Sigmoid colon (tissue), 7 donors: ENCODE data around the gene SPOCK1. TPM values are rescaled to one million over a fixed set of nuclear protein-coding genes. Genes with fewer than 3 reads are reported as not detected.
A peak's percentile ranks its signal among the peaks of the same experiment; 100 is the strongest.
"Not testable (repeated sequence)": the region's sequence is repeated elsewhere in the genome, so short reads cannot be mapped to it uniquely, and the experiment has no call there.

Source experiments
- DNase-seq: peaks from one replicate; pipeline ENCODE4 v3.0.0-alpha.2; 2019
- H3K27ac ChIP-seq, 4 donors: fragments of 200-600 bp; sonication (generic); one replicate each; pipeline ENCODE4 v1.5.1; 2016 to 2019; ENCODE audit warnings: mild to moderate bottlenecking in 1 of 4
- H3K27me3 ChIP-seq, 3 donors: fragments of 200-600 bp; sonication (generic); one replicate each; pipeline ENCODE4 v1.5.1; 2019; ENCODE audit warnings: mild to moderate bottlenecking in 1 of 3
- H3K36me3 ChIP-seq, 4 donors: fragments of 200-600 bp; sonication (generic); one replicate each; pipeline ENCODE4 v1.5.1; 2016 to 2019
- H3K4me1 ChIP-seq, 4 donors: fragments of 200-600 bp; sonication (generic); one replicate each; pipeline ENCODE4 v1.5.1; 2017 to 2019
- H3K4me3 ChIP-seq, 4 donors: fragments of 200-600 bp; sonication (generic); one replicate each; pipeline ENCODE4 v1.5.1; 2017 to 2019; ENCODE audit warnings: mild to moderate bottlenecking in 2 of 4, moderate library complexity in 1 of 4
- H3K9me3 ChIP-seq, 4 donors: fragments of 200-600 bp in 3 of 4; sonication (generic) in 3 of 4; one replicate each; pipeline versions ENCODE4 v1.5.1 to v1.6.1; 2013 to 2019
- CTCF ChIP-seq, 4 experiments: fragments of 450-650 bp in 3 of 4; fragments of 200-600 bp in 1 of 4; IDR thresholded peaks; one replicate each; pipeline ENCODE4 v1.5.1; 2016 to 2019; ENCODE audit warnings: antibody characterized with exemption in 4 of 4, mild to moderate bottlenecking in 3 of 4, moderate library complexity in 2 of 4
- EP300 ChIP-seq, 4 donors: sonication (generic); formaldehyde crosslinking; IDR thresholded peaks; one replicate each; pipeline ENCODE4 v1.6.1; 2017; ENCODE audit warnings: antibody characterized with exemption in 4 of 4
- POLR2A ChIP-seq, 2 donors: fragments of 450-650 bp; IDR thresholded peaks; one replicate each; pipeline ENCODE4 v1.6.1; 2016; ENCODE audit warnings: antibody characterized with exemption in 2 of 2, mild to moderate bottlenecking in 2 of 2, moderate library complexity in 2 of 2
- POLR2AphosphoS5 ChIP-seq, 4 donors: sonication (generic); formaldehyde crosslinking; IDR thresholded peaks; one replicate each; pipeline ENCODE4 v1.6.1; 2017; ENCODE audit warnings: antibody characterized with exemption in 4 of 4
- WGBS, 2 donors: extraction: QIAGEN DNeasy Blood & Tissue Kit; methylation state at CpG; one replicate each; pipeline ENCODE4 v1.1.7; 2013; 5-methylcytosine and 5-hydroxymethylcytosine counted together
- intact Hi-C: fragments of 100-400 bp; cut with DNase I; formaldehyde crosslinking; loops from one replicate; pipeline ENCODE4 v1.15.1; 2023
- polyA plus RNA-seq, 3 donors: library from polyadenylated mRNA; stranded (reverse); fragments of 200-250 nt; gene quantifications; one replicate each; pipeline ENCODE4 v1.2.3, GENCODE V29; 2013
- total RNA-seq, 4 donors: library from RNA; depleted of rRNA; stranded (reverse); fragments of >200 nt; gene quantifications; one replicate each; pipeline ENCODE4 v1.1.0, GENCODE V29; 2016
- donor health status: healthy with polysubstance abuse.
- donor health status: Bipolar disorder and iron deficiency.
- donor health status: healthy.

The SPOCK1 gene
- total RNA-seq: 100 to 1,000 TPM in 1 of 4 donors, 10 to 100 TPM in 3; 33.4 to 104 (median 72.4) TPM
- 1 to 10 TPM; 2.4 to 3.8 (median 2.8) TPM for polyA plus RNA-seq

- 1 to 3% methylated on average over 78 of the region's 78 CpGs for WGBS, 2 donors
- TF ChIP-seq POLR2AphosphoS5 (IDR thresholded peaks at IDR 0.05) (peak in 1 of 4 donors; percentile 66), CTCF (IDR thresholded peaks at IDR 0.05) (peak in 1 of 4 experiments; percentile 71), POLR2A (IDR thresholded peaks at IDR 0.05) (no peak), EP300 (IDR thresholded peaks at IDR 0.05) (no peak)
- Histone ChIP-seq H3K4me1 (peaks cover 0 to 21% (median 14%) of the 10 kb centered on the region in 4 donors), H3K27me3 (no peaks in the 10 kb centered on the region), H3K4me3 (peak within 1 kb of the TSS; percentile 56 to 74 (median 64)), H3K9me3 (no peaks in the 10 kb centered on the region), H3K27ac (peak within 1 kb of the TSS in 3 of 4 donors; percentile 7 to 66 (median 60)), H3K36me3 (no peaks in the 10 kb centered on the region)
- intact Hi-C loops: loop anchor here (1.0 to 2.0 kb wide), 3 partner anchors 154 to 696 kb away; no protein-coding TSS in a partner anchor
- peak; percentile 83 for DNase-seq
Observed at GRCh38 chr5:137498736-137499505, at the start of gene SPOCK1. Gene SPOCK1 (minus strand): TSS chr5:137499326.

- Histone ChIP-seq H3K36me3 (no peaks in the 10 kb centered on the region), H3K27me3 (no peaks in the 10 kb centered on the region), H3K4me1 (no peaks in the 10 kb centered on the region), H3K4me3 (no peak overlapping the region), H3K9me3 (peaks cover 0 to 4% (median 0%) of the 10 kb centered on the region in 4 donors), H3K27ac (no peak overlapping the region)
- TF ChIP-seq POLR2AphosphoS5 (IDR thresholded peaks at IDR 0.05) (no peak), EP300 (IDR thresholded peaks at IDR 0.05) (no peak), CTCF (IDR thresholded peaks at IDR 0.05) (no peak), POLR2A (IDR thresholded peaks at IDR 0.05) (no peak)
- intact Hi-C loops: no loop called here
- WGBS, 2 donors: 86 to 89% methylated on average over 4 of the region's 4 CpGs
- no peak for DNase-seq
Observed at GRCh38 chr5:137545956-137546355, 46.8 kb upstream of the SPOCK1 start.

GRCh38 chr5:137535449-137535848 is 36.3 kb upstream of the SPOCK1 start:
- DNase-seq, intact Hi-C loops, H3K36me3 ChIP-seq, H3K27ac ChIP-seq, H3K4me3 ChIP-seq, H3K4me1 ChIP-seq, H3K9me3 ChIP-seq, H3K27me3 ChIP-seq: not testable (repeated sequence)
- 52 to 75% methylated on average over 2 of the region's 2 CpGs for WGBS, 2 donors

GRCh38 chr5:137533963-137534362 is 34.8 kb upstream of the SPOCK1 start:
- Histone ChIP-seq H3K27me3 (no peaks in the 10 kb centered on the region), H3K4me1 (no peaks in the 10 kb centered on the region), H3K36me3 (no peaks in the 10 kb centered on the region), H3K27ac (no peak overlapping the region), H3K9me3 (no peaks in the 10 kb centered on the region), H3K4me3 (no peak overlapping the region)
- intact Hi-C loops: no loop called here
- DNase-seq: no peak
- 82 to 85% methylated on average over 5 of the region's 5 CpGs for WGBS, 2 donors
- TF ChIP-seq POLR2A (IDR thresholded peaks at IDR 0.05) (no peak), POLR2AphosphoS5 (IDR thresholded peaks at IDR 0.05) (no peak), CTCF (IDR thresholded peaks at IDR 0.05) (no peak), EP300 (IDR thresholded peaks at IDR 0.05) (no peak)

- H3K36me3 ChIP-seq: no peaks in the 10 kb centered on the region
- no peak overlapping the region for H3K27ac ChIP-seq
- TF ChIP-seq CTCF (IDR thresholded peaks at IDR 0.05): no peak
- TF ChIP-seq EP300 (IDR thresholded peaks at IDR 0.05): no peak
- TF ChIP-seq POLR2AphosphoS5 (IDR thresholded peaks at IDR 0.05): no peak
- no peak for TF ChIP-seq POLR2A (IDR thresholded peaks at IDR 0.05)
- H3K4me3 ChIP-seq: no peak overlapping the region
- no peaks in the 10 kb centered on the region for H3K4me1 ChIP-seq
- H3K27me3 ChIP-seq: no peaks in the 10 kb centered on the region
- H3K9me3 ChIP-seq: no peaks in the 10 kb centered on the region
- intact Hi-C loops: no loop called here
- DNase-seq: no peak
Observed at GRCh38 chr5:137531266-137531665, 32.1 kb upstream of the SPOCK1 start.
